Measurements from ENCODE around the gene HHAT. TPM values are rescaled to one million over a fixed set of nuclear protein-coding genes. Genes with fewer than 3 reads are reported as not detected.

HHAT gene
- total RNA-seq, 1 donor from 2014 or later = 4.3 TPM

DNA sequence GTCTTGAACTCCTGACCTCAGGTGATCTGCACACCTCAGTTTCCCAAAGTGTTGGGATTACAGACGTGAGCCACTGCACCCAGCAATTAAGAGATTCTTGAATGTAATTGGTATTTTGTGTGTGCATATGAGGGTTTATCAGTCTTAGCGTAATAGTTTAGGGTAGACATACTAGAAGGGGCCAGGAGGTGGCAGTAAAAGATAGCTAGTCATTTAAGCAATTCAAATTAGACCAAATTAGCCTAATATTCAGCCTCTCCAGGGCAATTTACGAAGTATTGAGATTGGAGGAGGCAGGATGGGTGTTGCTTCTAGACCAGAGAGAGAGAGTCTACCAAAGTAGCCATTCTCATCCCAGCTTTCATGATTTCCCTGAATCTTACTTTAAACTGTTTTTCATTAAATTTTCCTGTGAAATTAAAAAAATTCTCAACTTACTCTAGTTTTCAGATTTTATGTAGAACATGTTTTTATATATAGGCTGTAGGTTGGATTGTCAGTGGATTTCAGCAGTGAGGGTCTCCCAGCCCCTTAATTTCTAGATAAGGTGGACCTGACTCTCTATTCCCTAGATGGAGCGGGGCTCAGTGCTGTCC, 119.7 kb downstream of the HHAT start:
- no peak overlapping the region for H3K27ac ChIP-seq
- peak; percentile 70 for ATAC-seq
- H3K4me1 ChIP-seq = no peaks in the 10 kb centered on the region
- intact Hi-C loops (cut with DNase I) = no loop called here
- H3K4me3 ChIP-seq = no peak overlapping the region
- DNase-seq = no peak
- H3K27me3 ChIP-seq = no peaks in the 10 kb centered on the region
- H3K9me3 ChIP-seq = no peaks in the 10 kb centered on the region
- TF ChIP-seq, protein P1, sequence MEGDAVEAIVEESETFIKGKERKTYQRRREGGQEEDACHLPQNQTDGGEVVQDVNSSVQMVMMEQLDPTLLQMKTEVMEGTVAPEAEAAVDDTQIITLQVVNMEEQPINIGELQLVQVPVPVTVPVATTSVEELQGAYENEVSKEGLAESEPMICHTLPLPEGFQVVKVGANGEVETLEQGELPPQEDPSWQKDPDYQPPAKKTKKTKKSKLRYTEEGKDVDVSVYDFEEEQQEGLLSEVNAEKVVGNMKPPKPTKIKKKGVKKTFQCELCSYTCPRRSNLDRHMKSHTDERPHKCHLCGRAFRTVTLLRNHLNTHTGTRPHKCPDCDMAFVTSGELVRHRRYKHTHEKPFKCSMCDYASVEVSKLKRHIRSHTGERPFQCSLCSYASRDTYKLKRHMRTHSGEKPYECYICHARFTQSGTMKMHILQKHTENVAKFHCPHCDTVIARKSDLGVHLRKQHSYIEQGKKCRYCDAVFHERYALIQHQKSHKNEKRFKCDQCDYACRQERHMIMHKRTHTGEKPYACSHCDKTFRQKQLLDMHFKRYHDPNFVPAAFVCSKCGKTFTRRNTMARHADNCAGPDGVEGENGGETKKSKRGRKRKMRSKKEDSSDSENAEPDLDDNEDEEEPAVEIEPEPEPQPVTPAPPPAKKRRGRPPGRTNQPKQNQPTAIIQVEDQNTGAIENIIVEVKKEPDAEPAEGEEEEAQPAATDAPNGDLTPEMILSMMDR (IDR thresholded peaks at IDR 0.05) = peak; percentile 57
- no peaks in the 10 kb centered on the region for H3K36me3 ChIP-seq

DNA sequence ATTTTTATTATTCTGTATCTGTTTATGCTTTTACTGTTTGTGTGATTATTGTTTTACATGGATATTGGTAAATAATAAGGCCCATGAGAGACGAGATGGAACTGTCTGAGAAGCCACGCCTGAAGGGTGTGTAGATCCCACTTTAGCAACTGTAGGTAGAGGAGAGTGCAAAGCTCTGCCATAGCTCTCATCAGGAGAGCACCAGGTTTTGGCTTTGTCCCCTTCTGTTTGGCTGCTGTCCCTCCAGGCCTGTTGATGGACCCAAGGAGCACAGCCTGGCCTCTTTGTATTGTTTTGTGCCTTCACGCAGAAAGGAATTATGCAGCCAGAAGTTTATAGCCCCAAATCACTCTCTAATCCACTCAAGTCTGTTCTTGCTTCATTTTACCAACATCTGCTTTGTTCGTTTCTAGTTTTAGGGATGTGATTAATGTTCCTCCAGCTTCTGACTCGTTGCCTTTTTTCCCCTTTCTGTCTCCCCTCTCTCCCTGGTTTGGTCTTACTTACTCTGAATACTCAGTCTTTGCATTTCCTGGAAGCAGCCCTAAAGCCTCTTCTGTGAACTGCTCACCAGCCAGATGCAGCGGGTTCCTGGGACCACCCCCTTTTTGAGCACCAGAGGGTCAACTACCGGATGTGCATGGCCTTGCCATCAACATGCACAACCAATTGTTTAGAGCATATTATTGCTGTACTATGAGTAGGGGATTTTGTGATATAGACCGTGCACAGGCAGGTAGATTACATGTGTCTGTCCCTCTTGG, 127.3 kb downstream of the HHAT start:
- TF ChIP-seq, protein P1 (IDR thresholded peaks at IDR 0.05) = no peak
- no peaks in the 10 kb centered on the region for H3K4me1 ChIP-seq
- no peaks in the 10 kb centered on the region for H3K36me3 ChIP-seq
- ATAC-seq (no peak), DNase-seq (no peak)
- intact Hi-C loops (cut with DNase I) = loop anchor here (10.0 kb wide), 1 partner anchor 679 kb away; the partner anchor contains the start of gene KCNH1
- H3K9me3 ChIP-seq = no peaks in the 10 kb centered on the region
- H3K4me3 ChIP-seq = no peak overlapping the region
- no peaks in the 10 kb centered on the region for H3K27me3 ChIP-seq
- no peak overlapping the region for H3K27ac ChIP-seq

DNA sequence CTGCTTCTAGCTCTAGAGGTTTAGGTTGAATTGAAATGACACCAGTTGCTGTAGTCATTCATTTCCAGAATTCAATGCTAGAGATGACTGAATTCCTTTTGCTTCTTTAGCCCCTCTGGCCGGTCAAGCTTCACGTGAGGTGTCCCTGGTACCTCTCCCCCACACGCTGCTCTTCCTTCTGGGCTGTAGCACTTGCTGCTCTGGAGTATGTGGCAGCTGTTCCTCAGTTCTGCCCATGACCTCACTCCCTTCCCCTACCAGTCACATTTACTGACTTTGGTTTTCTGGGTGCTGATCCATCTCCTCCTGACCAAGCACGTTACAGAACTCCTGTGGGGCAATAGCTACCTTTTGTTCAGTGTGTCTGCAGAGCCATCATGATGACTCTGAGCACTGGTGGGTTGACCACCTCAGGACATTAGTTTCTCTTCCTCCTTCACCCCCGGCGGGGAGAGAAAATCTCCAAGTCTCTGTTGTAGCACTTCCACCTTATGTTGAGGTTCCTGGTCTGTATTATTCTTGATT, 128.1 kb downstream of the HHAT start:
- Histone ChIP-seq H3K4me1 (no peaks in the 10 kb centered on the region), H3K4me3 (no peak overlapping the region), H3K27me3 (no peaks in the 10 kb centered on the region), H3K27ac (no peak overlapping the region), H3K36me3 (no peaks in the 10 kb centered on the region), H3K9me3 (no peaks in the 10 kb centered on the region)
- no peak for DNase-seq
- TF ChIP-seq, protein P1 (IDR thresholded peaks at IDR 0.05) = no peak
- intact Hi-C loops (cut with DNase I) = loop anchor here (10.0 kb wide), 1 partner anchor 678 kb away; the partner anchor contains the start of gene KCNH1
- ATAC-seq = peak; percentile 23

DNA sequence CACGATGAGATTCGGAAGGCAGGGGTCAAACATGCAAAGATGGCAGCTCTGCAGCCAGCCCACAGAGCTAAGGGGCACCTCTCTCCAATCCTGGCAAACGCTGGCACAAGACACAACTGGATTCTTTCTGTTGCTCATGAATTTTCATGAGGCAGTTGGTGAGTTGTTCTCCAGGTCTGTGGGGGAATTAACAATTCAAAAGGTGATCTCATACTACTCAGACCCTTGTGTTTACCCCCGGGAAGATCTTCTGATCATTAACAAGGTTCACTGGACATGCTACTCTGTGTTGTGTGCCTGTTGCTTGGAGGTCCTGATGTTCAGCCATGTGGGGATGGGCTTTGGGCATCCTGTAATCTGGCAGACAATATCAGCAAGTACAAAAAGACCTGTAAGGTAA, 128.9 kb downstream of the HHAT start:
- H3K4me1 ChIP-seq = no peaks in the 10 kb centered on the region
- TF ChIP-seq, protein P1 (IDR thresholded peaks at IDR 0.05) = no peak
- no peak overlapping the region for H3K4me3 ChIP-seq
- H3K36me3 ChIP-seq = no peaks in the 10 kb centered on the region
- H3K27ac ChIP-seq = no peak overlapping the region
- ATAC-seq (no peak), DNase-seq (no peak)
- intact Hi-C loops (cut with DNase I) = loop anchor here (10.0 kb wide), 1 partner anchor 677 kb away; the partner anchor contains the start of gene KCNH1
- H3K9me3 ChIP-seq = no peaks in the 10 kb centered on the region
- H3K27me3 ChIP-seq = no peaks in the 10 kb centered on the region

DNA sequence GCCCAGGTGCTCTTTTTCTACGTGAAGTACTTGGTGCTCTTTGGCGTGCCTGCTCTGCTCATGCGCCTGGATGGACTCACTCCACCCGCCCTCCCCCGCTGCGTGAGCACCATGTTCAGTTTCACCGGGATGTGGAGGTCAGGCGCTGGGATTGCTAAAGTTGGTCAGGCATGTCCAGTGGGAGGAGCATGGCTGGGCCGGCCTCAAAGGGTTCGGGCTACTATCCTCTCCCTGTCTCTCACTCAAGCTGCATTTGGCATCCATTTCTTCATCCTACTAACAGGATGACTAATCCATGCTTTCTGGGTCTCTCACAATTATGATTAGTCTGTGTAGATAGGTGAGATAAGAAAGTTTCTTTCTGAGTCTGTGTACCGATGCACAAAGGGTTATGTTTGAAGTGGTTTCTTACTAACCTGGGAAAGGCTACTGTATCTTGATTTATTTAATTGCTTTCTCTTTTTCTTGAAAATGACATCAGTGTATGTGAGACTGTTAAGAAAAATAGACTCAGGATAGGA, 135.9 kb downstream of the HHAT start:
- peak; percentile 84 for DNase-seq
- ATAC-seq = peak; percentile 95
- Histone ChIP-seq H3K4me1 (no peaks in the 10 kb centered on the region), H3K36me3 (no peaks in the 10 kb centered on the region), H3K27ac (no peak overlapping the region), H3K9me3 (no peaks in the 10 kb centered on the region), H3K4me3 (no peak overlapping the region), H3K27me3 (no peaks in the 10 kb centered on the region)
- intact Hi-C loops (cut with DNase I) = no loop called here
- TF ChIP-seq, protein P1 (IDR thresholded peaks at IDR 0.05) = no peak

All from upper lobe of right lung (tissue), 1 donor.